HCT116 (cell line): ENCODE measurements around the gene GSTM3. TPM values are rescaled to one million over a fixed set of nuclear protein-coding genes. Genes with fewer than 3 reads are reported as not detected.

ENCODE experiments used
- ATAC-seq: fragments of 200-7000 bp; cut with Tn5 transposase; 2 replicates; pipeline ENCODE4 v1.9.1; 2020; ENCODE audit warnings: mild to moderate bottlenecking, moderate library complexity
- BruUV-seq: library from RNA; stranded (reverse); fragments of 400-500 nt; replicated peaks from 2 replicates; lab custom pipeline; 2021; lab: Mats Ljungman, UMichigan
- CTCF ChIA-PET: fragments of 300-600 bp; sonication (Branson Sonifier 250); formaldehyde crosslinking; loops from one replicate; lab custom pipeline; 2021; ENCODE audit warnings: antibody characterized with exemption; lab: Charles Lee
- POLR2A ChIA-PET: fragments of 300-600, 350-600 bp; sonication (Branson Sonifier 250); formaldehyde crosslinking; loops from one replicate; lab custom pipeline; 2021; ENCODE audit warnings: antibody characterized with exemption; lab: Charles Lee
- RAD21 ChIA-PET, 2 experiments: fragments of 300-600 bp; sonication (Branson Sonifier 250); formaldehyde crosslinking; loops; one replicate each; lab custom pipeline; 2023; ENCODE audit warnings: low total read pairs in 2 of 2; ENCODE audit not compliant: uncharacterized antibody in 2 of 2, unreplicated experiment in 2 of 2, low non-redundant PET in 1 of 2; lab: Charles Lee
- DNase-seq: peaks from one replicate; pipeline ENCODE4 v3.0.0-alpha.2; 2010; ENCODE audit warnings: low read depth, low spot score
- H2AFZ ChIP-seq: fragments of 200-600 bp; shearing (Covaris generic), sonication (generic); 2 replicates; pipeline ENCODE4 v1.6.1; 2017; ENCODE audit warnings: low read depth, mixed run types, mixed read lengths, antibody characterized with exemption, low read length; ENCODE audit not compliant: poor library complexity, severe bottlenecking
- H3K27ac ChIP-seq: 2 replicates; pipeline ENCODE4 v1.5.1; 2012; ENCODE audit warnings: low read depth, low read length
- H3K27me3 ChIP-seq: fragments of 200-600 bp; sonication (generic); 2 replicates; pipeline ENCODE4 v1.6.1; 2016; ENCODE audit warnings: mixed run types, low read length, mixed read lengths; ENCODE audit not compliant: insufficient read depth
- H3K36me3 ChIP-seq, 2 experiments: fragments of 200-500 bp in 1 of 2; fragments of 200-600 bp in 1 of 2; sonication (Bioruptor generic) in 1 of 2; sonication (generic) in 1 of 2; 2 replicates each; pipeline versions ENCODE4 v1.5.1 to v1.6.1; 2014 to 2016; ENCODE audit warnings: low read length in 2 of 2, inconsistent platforms in 1 of 2, mixed read lengths in 1 of 2, mixed run types in 1 of 2; ENCODE audit not compliant: insufficient read depth in 2 of 2, control insufficient read depth in 1 of 2
- H3K4me1 ChIP-seq, 2 experiments: fragments of 200-600 bp in 1 of 2; sonication (generic) in 1 of 2; 2 replicates each; pipeline versions ENCODE4 v1.5.1 to v1.6.1; 2012 to 2017; ENCODE audit warnings: low read length in 2 of 2, inconsistent platforms in 1 of 2, mild to moderate bottlenecking in 1 of 2, mixed read lengths in 1 of 2, mixed run types in 1 of 2, moderate library complexity in 1 of 2; ENCODE audit not compliant: insufficient read depth in 2 of 2, control insufficient read depth in 1 of 2
- H3K4me2 ChIP-seq: fragments of 200-600 bp; sonication (generic); 2 replicates; pipeline ENCODE4 v1.6.1; 2017; ENCODE audit warnings: mixed run types, low read length, mixed read lengths
- H3K4me3 ChIP-seq, 2 experiments: fragments of 200-600 bp in 1 of 2; sonication (generic) in 1 of 2; replicated peaks in 1 of 2; 2 replicates each; pipeline ENCODE4 v1.5.1; 2011 to 2016; ENCODE audit warnings: low read length in 2 of 2, control low read depth in 1 of 2, low read depth in 1 of 2, mild to moderate bottlenecking in 1 of 2, mixed read lengths in 1 of 2, mixed run types in 1 of 2
- H3K79me2 ChIP-seq: fragments of 200-600 bp; sonication (generic); 2 replicates; pipeline ENCODE4 v1.6.1; 2017; ENCODE audit warnings: mild to moderate bottlenecking, mixed run types, low read length, moderate library complexity, mixed read lengths; ENCODE audit not compliant: insufficient read depth
- H3K9ac ChIP-seq: fragments of 200-600 bp; sonication (generic); 2 replicates; pipeline ENCODE4 v1.6.1; 2016; ENCODE audit warnings: low read length, mixed read lengths
- H3K9me2 ChIP-seq: fragments of 200-600 bp; sonication (generic), shearing (Covaris generic); 2 replicates; pipeline ENCODE4 v1.6.1; 2017; ENCODE audit warnings: mixed run types, mild to moderate bottlenecking, moderate library complexity; ENCODE audit not compliant: insufficient read depth
- H3K9me3 ChIP-seq, 2 experiments: fragments of 200-500 bp in 1 of 2; fragments of 200-600 bp in 1 of 2; sonication (Bioruptor generic) in 1 of 2; sonication (generic) in 1 of 2; 2 replicates each; pipeline ENCODE4 v1.6.1; 2014 to 2017; ENCODE audit warnings: low read length in 2 of 2, mixed read lengths in 2 of 2, inconsistent platforms in 1 of 2, low read depth in 1 of 2, mild to moderate bottlenecking in 1 of 2, mixed run types in 1 of 2, moderate library complexity in 1 of 2; ENCODE audit not compliant: control insufficient read depth in 1 of 2, insufficient read depth in 1 of 2
- H4K20me1 ChIP-seq: fragments of 200-600 bp; sonication (generic), shearing (Covaris generic); 2 replicates; pipeline ENCODE4 v1.6.1; 2017; ENCODE audit warnings: mixed run types, mild to moderate bottlenecking, moderate library complexity; ENCODE audit not compliant: insufficient read depth
- CBX3 ChIP-seq: IDR thresholded peaks from 2 replicates; pipeline ENCODE4 v1.6.1; 2012; ENCODE audit warnings: low read depth
- CEBPB ChIP-seq: IDR thresholded peaks from 2 replicates; pipeline ENCODE4 v1.6.1; 2012; ENCODE audit warnings: low read depth
- EGR1 ChIP-seq: IDR thresholded peaks from 2 replicates; pipeline ENCODE4 v1.6.1; 2012; ENCODE audit warnings: low read depth
- EZH2phosphoT487 ChIP-seq: fragments of 200-600 bp; IDR thresholded peaks from 2 replicates; pipeline ENCODE4 v1.6.1; 2018; ENCODE audit warnings: antibody characterized with exemption, borderline replicate concordance
- JUND ChIP-seq: IDR thresholded peaks from 2 replicates; pipeline ENCODE4 v1.6.1; 2012
- MAX ChIP-seq: IDR thresholded peaks from 2 replicates; pipeline ENCODE4 v1.6.1; 2012
- POLR2A ChIP-seq: IDR thresholded peaks from 2 replicates; pipeline ENCODE4 v1.7.0; 2011; ENCODE audit warnings: borderline replicate concordance; ENCODE audit not compliant: insufficient read depth, insufficient read length; ENCODE audit errors: extremely low read depth
- SP1 ChIP-seq: IDR thresholded peaks from 2 replicates; pipeline ENCODE4 v1.6.1; 2012; ENCODE audit warnings: low read depth
- TCF7L2 ChIP-seq: IDR thresholded peaks from 2 replicates; pipeline ENCODE4 v1.7.0; 2011; ENCODE audit warnings: borderline replicate concordance, inconsistent platforms; ENCODE audit not compliant: insufficient read depth, insufficient read length; ENCODE audit errors: extremely low read depth
- ZBTB33 ChIP-seq: IDR thresholded peaks from 2 replicates; pipeline ENCODE4 v1.6.1; 2011; ENCODE audit warnings: mild to moderate bottlenecking, low read length, moderate library complexity; ENCODE audit not compliant: insufficient replicate concordance; ENCODE audit errors: extremely low read depth
- ZFX ChIP-seq: fragments of 450-650 bp; IDR thresholded peaks from 2 replicates; pipeline ENCODE4 v1.6.1; 2017
- intact Hi-C: fragments of 100-400 bp; cut with micrococcal nuclease; formaldehyde crosslinking; loops from 2 replicates; pipeline ENCODE4 v1.10.0; 2022
- total RNA-seq: library from RNA; stranded (reverse); gene quantifications from one replicate; pipeline ENCODE4 v1.2.1, GENCODE V29; 2021; ENCODE audit not compliant: unreplicated experiment

The GSTM3 gene
- total RNA-seq, 1 experiment from 2014 or later, result 0.39 TPM

GRCh38 chr1:109780982-109781381, 40.1 kb upstream of the GSTM3 start:
- no peak for TF ChIP-seq EGR1
- TF ChIP-seq POLR2A, result no peak
- no peak for TF ChIP-seq EZH2phosphoT487
- no peak for TF ChIP-seq TCF7L2
- TF ChIP-seq JUND, result no peak
- TF ChIP-seq ZBTB33, result no peak
- TF ChIP-seq CBX3, result no peak
- TF ChIP-seq MAX, result no peak
- TF ChIP-seq CEBPB, result no peak
- no peak for TF ChIP-seq ZFX
- no peak for TF ChIP-seq SP1
- Histone ChIP-seq H3K4me2 (no peak overlapping the region), H3K9me2 (no peaks in the 10 kb centered on the region), H3K36me3 (no peaks in the 10 kb centered on the region), H3K4me1 (peaks cover 17 to 32% of the 10 kb centered on the region in 2 experiments), H3K9ac (no peak overlapping the region), H3K27me3 (no peaks in the 10 kb centered on the region), H3K9me3 (peaks cover 0 to 5% of the 10 kb centered on the region in 2 experiments; a peak in 1 of 4 replicates), H3K79me2 (no peaks in the 10 kb centered on the region), H2AFZ (no peak overlapping the region), H4K20me1 (no peaks in the 10 kb centered on the region), H3K27ac (no peak overlapping the region), H3K4me3 (no peak overlapping the region)
- ChIA-PET POLR2A (no interaction called here), CTCF (interaction anchor here (19.5 kb wide), 1 partner anchor 201 kb away, joined by 396 read pairs; the partner anchor contains the start of gene AHCYL1), RAD21 (no interaction called here)
- no peak for ATAC-seq
- intact Hi-C loops, result loop anchor here (5.0 kb wide), 1 partner anchor 141 kb away; no protein-coding TSS in a partner anchor
- BruUV-seq, result no TSS peak
- no peak for DNase-seq
